NCI-H524 treated with DMSO at 0.1 percent for 48 hours (cell line): ENCODE data around the gene FIGN.

ENCODE experiments used
- DNase-seq: peaks from one replicate; lab custom pipeline; 2025; lab: John Stamatoyannopoulos, UW

Gene FIGN

DNA sequence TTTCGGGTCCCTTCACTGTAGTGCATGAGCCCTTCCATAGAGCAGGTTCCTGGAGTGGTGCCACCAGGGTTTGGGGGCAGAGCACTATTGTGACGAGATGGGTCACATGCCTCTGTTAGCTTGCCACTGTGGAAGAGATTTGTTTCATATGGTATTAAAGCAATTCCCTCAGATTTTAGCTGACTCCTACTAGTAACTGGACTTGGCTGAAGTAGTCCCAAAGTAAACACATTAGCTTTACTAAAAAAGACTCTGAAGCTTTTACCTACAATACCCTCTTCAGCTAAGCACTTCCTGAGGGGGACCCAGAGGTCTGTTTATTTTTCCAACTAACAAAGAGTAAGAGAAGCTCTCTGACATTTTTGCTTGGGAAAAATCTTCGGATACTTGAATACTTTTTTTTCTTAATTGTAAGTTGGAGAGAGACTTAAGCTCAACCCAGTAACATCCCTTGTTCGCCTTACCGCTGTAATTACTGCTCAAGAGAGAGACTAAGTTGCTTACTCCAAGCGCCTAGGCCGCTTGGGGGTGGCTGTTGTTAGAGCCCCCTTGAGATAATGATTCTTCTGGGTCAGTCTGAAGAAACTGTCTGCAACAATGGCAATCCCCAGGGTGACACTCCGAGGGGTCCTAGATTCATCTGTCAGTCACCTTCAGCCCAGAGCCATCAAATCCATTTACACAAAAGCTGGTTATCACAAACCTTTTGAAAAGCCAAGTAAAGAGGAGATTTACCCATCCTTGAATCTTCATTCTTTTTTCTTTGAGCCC lies 177.4 kb downstream of the FIGN start:
- no peak for DNase-seq

DNA sequence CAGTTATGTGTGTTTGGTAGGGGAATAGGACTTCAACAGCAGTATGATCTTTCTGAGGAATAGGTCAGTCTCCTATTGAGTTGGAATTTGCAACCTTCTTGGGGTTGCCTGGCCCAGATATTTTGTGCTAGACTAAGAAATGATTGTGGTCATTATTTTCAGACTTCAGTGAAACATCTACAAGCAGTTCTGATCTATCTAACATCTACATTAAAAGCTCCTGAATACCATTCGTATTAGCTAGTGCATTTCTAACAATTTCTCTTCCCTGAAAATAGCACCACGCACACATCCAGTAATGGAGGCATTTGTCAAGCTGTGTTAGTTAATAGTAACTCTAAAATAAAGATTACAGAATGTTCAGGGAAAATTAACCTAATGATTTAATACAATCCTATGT lies 179.3 kb downstream of the FIGN start:
- no peak for DNase-seq

DNA sequence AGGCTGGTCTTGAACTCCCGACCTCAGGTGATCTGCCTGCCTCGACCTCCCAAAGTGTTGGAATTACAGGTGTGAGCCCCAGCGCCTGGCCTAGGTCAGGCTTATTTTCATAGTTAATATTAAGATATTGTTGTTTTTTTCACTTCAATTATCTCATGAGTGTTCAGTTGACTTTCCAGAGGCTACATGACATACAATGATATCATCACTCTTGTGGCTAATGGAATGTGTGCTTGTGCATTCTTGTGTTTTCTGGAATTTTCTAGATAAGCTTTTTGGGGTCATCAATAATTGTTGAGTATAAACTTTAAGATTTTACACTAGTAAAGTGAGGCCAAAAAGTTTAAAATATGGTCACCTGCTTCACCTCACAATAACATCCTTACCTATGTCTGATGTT lies 180.9 kb downstream of the FIGN start:
- DNase-seq, result no peak

DNA sequence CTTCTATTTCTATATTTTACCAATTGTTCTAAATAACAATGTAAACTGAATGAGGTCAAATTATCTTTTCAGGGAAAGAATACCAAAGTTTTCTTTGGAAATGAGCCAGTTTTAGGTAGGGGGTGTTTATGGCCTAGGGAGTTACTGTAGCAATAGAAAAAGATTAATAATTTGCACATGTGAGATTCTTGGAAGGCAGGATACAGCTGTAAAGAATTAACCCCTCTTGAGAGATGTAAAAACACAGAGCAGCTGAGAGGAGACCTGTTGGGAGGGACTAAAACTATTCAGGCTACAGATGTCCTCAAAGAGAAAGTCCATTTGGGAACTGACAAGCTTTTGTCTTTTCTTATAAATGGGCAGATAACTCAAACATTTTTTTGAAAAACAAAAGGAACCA lies 182.2 kb downstream of the FIGN start:
- peak; percentile 5 for DNase-seq

DNA sequence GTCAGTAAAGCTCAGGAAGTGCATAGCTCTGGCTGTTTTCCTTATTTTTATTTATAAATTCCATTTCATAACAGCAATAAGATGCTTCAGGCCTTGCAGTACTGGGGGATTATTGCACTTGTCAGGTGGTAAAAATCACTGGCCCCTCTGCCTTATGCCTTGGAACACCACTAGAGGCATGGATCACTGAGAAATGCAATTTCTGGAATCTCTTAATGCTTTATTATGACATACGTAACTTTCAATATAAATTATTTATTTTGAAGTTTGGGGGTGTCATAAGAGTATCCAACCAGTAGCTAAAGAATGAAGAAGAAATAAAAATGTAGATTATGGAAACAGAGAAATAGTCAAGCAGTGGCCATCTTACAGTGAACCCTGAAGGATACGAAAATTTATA lies 183.1 kb downstream of the FIGN start:
- no peak for DNase-seq

DNA sequence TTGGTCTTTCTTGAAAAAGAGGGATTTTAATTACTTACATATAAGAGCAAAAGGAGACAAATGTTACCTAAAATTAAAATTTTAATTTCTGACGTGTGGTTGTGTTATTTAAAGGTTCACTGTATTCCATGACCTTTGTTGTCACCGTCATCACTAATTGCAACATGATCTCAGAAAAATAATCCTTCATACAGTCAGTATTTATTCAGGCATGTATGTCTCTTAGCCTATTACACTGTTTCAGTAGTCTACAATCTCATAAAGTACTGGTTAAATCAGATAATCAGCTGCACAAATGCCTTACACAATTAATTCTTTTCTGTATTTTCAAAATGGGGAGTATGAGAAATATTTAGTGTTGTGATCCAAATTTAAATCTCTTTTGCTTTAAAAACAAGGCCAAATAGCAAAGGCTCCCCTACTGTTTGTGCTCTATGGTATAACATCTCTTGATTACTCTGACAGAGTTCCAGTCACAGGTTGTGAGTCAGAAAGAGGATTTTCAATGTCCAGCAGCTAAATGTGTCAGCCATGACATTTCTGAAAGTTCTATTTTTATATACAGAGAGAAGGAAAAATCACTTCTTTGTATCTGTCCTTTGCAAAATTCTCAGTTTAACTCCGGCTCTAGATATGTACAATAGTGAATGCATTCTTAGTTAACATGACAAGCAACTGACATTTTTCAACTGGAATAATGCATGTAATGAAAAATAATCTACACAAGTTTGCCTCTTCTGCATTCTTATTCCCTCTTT lies 184.0 kb downstream of the FIGN start:
- no peak for DNase-seq

DNA sequence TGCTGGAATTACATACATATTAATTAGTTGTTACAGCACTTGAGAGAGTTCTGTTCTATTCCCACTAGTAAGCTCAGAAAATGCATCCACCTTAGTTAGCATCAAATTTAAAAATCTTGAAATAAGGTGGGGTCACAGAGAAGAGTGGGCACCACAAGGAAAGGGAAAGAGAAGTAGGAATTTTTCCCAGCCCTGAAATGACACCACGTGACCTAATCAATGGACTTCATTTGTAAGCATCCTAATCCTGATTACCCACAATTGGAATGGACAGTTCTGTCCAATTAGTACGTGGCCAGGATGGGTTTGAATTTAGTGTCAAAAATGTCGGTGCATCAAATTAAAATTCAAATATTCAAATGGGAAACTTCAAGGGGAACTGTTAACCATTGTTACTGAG lies 186.8 kb downstream of the FIGN start:
- no peak for DNase-seq
